Fibroblast of gingiva (primary cell): Measurements from ENCODE around the gene ASB10.

Experiments
- DNase-seq: peaks from one replicate; pipeline ENCODE4 v3.0.0-alpha.2; 2011; ENCODE audit warnings: low read depth

The ASB10 gene

DNA sequence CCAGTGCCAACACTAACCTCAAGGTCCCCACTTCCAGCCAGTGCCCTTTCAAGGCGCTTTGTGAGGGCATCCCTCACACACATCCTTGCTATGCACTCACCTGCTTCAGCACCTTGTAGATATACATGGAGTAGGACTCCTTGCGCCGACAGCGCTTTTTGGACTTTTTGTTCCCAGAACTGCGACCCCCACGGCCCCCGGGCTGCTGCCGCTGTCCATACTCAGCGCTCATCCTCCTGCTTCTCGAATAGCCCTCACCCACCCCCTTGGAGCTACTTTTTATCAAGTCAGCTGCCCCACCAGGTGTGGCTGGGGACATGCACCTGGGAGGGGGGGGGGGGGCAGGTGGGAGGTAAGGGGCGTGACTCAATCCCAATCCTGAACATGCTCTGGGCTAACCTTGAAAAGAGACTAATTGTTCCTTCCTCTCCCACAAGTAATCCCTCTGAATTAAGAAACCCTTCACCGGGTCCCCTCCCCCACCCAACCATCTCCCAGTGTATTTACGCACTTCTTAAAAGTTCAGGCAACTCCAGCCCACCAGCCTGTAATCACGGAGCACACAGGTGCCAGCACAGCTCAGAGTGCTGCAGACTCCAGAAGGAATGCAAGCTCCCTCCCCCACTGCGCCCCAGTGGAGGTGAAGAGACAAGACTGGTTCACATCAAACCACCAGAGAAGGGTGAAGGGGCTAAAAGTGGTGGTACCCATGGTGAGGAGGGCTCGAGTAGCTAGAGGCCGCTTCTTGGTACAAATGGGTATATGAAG lies 23.2 kb upstream of the ASB10 start, which contains the start of gene H2BK1:
Gene H2BK1 (minus strand): TSS at position 402 of the 768 bp plus-strand sequence. CDS start 170 bp downstream, at position 232.
- no peak for DNase-seq

DNA sequence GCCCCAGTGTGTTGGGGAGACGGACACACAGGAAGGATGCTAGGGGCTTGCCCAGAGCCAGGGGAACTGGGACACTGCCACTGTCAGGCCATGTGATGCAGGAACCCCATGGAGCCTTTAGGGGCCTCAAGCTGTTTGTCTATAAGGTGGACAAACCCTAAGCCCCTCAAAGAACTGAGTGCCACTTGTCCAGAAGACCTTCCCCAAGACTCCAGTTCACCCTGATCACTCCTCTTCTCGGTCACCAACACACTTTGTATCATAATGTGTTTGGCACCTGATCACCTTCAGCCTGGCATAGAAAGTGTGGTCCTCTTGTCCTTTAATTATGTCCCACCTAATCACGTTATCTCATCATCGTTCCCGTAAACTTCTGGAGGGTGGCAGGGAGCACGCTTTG lies 22.5 kb upstream of the ASB10 start:
- DNase-seq, result no peak

DNA sequence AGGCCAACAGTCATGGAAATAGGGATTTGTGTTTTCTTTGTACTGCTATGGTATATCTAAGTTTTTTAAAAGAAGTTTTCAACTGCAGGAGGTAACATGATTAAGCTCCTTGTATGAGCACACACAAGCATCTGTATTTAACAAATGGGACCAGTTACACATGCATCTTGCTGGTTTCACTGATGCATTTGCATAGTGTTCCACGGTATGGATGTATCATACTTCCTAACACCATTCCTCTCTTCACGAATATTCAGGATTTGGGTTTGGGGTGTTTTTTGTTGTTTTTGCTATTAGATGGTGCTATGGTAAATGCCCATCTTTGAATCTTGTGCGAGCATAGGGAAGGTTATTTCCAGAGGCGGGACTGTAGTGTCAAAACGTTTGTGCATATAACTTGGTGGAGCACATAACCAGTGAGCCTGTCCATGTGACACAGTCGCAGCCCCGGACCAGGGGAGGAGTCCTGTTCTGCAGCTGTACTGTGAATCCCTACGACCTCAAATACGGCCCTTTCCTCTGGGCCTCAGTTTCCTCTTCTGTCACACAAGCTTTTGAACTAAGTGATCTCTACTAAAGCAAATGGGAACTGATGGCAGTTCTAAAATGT lies 21.3 kb upstream of the ASB10 start:
- no peak for DNase-seq

DNA sequence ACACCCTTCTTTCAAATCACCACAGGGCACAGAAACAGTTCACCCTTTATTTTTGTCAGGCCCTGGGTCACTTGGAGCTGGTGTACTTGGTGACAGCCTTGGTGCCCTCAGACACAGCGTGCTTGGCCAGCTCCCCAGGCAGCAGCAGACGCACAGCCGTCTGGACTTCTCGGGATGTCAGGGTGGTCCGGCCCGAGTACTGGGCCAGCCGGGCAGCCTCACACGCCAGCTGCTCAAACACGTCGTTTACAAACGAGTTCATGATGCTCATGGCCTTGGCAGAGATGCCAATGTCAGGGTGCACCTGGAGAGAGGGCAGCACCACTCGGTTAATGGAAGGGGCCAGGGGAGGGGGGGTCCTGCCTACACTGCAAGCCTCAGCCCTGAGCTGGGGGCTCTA lies 20.8 kb upstream of the ASB10 start:
- no peak for DNase-seq

DNA sequence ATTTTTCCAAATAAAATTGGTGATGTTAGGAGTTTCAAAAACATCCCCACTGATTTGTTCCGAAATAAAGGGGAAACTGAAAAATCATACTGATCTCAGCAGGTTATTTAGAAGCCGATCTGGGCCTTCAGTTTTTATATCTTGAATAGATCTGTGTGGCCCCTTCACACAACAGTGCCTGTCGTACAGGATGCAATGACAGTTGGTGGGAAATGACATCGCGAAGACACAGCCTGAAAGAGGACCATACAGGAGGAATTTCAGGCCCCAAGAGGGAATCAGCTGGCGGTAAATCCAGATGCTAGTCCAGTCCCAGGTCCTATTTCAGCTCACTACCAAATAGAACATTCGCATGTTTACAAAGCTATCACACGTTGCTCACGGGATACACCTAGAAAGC lies 20.3 kb upstream of the ASB10 start:
- DNase-seq, result no peak

DNA sequence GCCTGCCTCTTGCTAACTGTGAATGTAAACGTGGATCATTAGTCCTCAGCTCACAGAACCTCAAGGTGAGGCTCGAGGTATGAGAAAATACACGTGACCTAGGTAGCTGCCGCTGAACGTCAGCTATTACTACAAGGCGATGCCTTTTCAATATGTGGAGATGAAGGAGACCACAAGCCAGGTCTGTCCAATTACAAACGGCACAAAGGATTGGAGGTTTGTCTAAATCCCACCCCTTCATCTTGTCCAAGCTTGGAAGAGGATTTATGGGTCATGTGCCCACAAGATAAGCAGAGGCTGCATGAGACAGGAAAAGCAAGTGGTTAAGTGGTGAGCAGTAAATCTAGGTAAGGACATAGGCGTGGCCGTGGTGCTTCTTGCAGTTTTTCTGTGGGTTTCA lies 19.9 kb upstream of the ASB10 start:
- DNase-seq, result no peak

DNA sequence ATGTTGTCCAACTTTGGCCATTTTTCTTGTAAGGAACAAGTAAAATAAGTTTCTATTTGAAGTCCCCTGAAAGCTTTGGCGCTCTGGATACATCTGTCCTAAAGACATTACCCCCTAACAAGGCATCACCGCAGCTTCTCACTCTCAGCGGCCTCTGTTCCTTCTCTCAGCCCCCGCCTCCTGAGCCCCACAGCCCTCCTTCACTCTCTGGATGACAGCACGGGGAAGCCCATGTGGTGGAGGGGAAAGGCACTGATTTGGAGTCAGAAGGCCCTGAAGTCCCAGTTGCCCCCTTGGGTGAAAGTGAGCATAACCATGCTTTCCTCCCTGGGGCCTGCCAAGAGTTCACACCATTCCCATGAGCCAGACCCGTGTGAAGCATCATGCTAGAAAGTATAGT lies 18.7 kb upstream of the ASB10 start:
- no peak for DNase-seq

DNA sequence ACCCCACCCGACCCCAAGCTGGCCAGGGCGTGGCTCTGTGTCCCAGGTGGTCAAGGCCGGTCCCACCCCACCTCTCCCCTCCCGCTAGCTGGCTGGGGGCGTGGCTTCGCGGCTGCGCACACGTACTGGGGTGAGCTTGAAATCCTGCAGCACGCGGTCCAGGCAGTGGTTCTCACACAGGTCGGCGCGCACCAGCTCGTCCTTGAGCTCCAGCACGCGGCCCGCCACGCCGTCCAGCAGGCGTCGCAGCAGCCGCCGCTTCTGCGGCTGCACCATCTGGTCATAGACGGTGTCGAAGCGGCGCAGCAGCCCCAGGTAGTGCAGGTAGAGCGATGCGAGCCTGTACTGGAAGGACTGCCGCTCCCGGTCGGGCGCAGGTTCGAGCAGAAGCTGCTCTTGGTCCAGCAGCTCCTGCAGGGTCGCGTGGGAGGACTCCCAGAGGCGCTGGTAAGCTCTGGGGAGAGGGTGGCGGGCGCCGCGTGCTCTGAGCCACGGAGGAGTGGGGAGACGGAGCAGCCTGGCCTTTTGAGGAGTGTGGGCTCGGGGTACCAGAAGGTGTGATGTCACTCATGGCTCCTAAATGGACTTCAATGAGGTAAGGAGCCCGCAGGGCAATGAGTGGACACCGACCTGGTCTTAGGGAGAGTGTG lies 17.5 kb upstream of the ASB10 start:
- DNase-seq, result no peak

DNA sequence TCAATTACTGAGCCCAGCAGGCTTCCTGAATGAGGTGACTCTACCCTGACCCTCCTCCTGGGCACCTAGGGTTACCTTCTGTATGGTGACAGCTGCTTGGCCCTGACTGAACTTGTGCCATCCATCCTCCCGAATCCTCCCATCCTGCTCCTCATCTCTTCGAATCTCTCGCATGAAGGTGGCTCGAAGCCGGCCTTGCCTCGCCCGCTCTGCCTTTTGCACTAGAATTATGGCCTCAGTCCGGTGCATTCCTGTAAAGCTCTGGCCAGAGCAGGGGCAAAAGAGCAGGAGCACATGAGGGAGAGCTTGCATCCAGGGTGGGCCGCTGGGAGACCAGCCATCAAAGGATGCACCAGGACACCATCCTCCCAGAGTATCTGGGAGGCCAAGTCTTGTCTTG lies 15.8 kb upstream of the ASB10 start:
- DNase-seq, result no peak

DNA sequence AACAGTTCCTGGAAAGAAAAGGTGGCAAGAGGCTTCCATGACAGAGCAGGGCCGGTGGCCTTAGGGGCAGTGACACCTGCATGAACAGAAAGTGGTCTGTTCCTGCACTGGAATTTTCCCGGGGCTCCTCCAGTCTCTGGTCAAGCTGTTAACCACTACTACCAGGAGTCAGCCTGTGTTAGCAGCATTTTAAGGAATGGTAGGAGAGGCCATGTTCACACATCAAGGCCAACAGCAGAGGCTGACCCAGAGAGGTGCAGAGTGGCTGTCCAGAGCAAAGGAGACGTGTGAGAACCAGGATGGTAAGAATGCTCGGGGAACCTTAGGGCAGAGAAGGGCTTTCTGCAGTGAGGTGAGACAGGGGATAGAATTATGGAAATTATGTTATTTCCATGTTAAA lies 14.7 kb upstream of the ASB10 start:
- no peak for DNase-seq

DNA sequence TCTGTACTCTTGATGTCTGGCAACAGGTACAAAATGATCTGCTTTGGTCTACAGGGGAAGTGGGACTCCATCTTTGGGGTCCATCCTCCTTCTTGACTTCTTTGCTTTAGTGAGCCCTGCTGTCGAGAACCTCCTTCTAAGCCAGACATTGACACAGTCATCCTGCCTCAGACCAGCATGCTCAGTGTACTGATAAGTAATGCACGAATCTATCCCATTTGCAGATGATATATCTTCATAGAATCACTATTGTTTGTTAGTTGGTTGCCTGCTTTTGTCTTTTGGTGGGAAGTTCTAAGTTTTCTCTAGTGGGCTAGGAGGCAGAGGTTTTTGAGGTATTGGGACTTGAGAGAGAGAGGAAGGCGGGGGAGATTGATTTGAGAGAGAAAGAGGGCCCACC lies 14.3 kb upstream of the ASB10 start:
- no peak for DNase-seq

DNA sequence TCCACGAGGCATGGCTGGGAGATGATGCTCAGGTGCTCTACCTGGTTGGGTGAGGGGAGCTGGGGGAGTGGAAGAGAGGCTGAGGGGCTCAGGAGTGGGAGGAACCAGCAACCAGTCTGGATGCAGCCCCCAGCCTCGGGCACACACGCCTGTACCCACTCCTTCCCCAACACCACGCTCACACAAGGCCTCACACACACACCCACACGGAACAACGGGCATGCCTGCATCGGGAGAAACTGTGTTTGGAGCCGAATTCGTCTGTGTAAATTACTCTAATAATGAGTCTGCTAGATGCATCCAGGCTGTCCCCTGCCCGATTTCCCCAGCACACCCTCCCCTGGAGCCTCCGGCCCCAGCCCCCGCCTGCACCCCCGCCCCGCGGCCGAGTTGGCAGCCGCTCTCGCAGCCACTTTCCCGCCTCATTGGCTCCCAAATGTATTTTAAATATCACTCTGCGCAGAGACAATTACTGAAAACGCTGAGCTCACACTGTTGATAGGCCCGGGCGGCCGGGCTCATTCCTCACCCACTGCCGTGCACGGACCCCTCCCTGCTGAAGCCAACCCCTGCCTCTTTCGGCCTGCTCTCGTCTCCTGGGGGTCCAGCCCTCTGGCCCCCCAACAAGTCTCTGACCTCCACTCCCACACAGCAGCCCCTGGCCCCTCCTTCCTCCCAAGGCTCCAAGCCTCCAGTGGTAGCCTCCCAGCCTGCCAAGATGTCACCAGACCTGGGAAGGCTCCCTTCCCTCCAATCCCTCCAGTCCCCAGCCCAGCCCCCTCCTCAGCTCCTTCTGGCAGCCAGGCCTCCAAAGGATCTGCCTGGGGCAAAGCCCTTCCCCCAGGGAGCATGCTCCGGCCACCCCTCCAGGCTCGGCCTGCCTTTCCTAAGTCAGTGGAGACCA lies 12.1 kb upstream of the ASB10 start:
- no peak for DNase-seq

DNA sequence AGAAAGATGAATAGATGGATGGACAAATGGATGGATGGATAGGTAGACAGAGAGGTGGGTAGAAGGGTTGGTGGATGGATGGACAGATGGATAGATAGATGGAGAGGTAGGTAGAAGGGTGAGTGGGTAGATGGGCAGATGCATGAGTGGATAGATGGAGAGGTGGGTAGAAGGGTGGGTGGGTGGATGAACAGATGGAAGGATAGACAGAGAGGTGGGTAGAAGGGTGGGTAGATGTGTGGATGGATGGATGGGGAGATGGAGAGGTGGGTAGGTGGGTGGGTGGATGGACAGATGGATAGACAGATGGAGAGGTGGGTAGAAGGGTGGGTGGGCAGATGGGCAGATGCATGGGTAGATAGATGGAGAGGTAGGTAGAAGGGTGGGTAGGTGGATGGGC lies 10.9 kb upstream of the ASB10 start:
- DNase-seq, result no peak

DNA sequence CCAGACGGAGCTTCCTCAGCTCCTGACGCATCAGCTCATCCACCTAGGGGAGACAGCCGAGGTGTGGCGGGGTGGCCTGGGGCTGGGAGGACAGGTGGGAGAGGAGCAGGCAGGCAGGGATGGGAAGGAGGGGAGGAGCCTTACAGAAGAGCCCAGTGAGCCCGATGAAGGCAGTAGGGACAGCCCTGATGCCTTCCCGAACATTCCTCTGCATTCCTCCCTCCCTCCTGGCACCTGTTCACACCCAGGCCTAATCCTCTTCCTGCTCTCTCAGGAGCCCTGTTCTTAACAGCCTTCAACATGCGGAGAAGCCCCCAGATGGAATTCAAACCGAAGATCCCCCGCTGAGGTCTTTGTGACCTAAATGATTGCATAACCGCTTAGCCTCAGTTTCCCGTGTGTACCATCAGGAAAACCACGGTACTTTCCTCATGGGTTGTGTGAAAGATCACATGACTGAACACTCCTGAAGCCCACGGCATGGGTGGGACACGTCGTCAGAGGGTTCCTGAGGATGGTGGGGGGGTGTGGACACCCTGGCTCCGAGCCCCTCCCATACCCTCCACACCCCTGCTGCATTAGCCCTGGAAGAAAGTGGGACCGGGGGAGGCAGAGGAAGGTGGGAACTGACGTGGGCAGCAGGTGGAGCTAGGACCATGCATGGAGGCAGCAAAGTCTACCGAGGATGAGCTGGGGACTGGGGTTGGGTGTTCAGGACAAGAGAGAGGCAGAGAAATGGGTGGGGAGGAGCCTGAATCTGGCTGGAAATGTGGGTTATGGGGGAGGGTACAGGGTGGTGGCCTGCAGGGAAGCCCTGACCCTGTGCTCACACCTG lies 8.8 kb upstream of the ASB10 start:
- no peak for DNase-seq

DNA sequence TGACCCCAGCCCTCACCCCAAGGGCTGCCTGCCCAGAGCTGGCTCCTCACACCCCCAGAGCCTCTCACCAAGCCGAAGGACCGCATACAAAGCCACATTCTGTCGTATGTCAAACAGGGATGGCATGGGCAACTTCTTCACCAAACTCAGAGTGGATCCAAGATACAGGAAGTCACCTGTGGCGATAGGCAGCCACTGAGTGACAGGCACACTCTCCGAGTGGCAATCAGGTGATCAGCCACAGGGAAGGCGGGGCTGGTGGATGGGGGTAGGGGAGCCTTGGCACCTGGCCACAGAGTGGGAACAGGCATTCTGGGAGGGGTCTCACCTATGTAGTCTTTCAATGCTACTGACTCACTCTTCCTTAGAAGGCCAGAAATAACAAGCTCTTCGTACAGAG lies 7.1 kb upstream of the ASB10 start:
- DNase-seq, result no peak

DNA sequence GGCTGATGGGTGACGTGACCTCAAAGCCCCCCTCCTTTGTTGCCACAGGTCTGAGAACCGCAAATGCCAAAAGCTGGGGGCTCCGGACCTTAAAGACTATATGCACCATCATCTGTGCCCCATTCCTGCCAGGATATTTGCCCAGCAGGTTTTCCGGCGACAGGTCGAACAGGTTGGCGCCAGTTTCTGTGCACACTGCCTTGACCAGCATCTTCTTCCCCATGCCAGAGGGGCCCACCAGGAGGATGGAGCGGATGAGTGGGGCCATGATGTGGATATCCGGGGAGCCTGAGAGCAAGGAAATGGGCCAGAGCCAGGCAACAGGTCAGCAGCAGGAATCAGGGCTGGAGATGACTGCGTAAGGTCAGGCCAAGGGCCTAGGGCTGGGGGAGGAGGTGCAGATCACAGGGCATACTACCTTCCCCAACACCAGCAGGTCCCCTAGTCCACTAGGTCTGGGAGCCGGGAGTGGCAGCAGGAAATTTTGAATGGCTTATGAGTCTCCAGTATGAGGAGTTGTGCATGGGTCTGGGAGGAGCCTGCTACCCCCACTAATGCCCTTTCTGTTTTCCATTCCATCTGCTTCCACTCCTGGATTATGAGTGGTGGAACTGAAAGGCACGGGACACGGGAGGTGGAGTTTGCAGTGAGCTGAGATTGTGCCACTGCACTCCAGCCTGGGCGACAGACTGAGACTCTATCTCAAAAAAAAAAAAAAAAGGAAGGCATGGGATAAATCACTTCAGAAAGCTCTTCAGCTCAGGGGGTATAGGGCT lies 6.3 kb upstream of the ASB10 start:
- DNase-seq, result no peak

DNA sequence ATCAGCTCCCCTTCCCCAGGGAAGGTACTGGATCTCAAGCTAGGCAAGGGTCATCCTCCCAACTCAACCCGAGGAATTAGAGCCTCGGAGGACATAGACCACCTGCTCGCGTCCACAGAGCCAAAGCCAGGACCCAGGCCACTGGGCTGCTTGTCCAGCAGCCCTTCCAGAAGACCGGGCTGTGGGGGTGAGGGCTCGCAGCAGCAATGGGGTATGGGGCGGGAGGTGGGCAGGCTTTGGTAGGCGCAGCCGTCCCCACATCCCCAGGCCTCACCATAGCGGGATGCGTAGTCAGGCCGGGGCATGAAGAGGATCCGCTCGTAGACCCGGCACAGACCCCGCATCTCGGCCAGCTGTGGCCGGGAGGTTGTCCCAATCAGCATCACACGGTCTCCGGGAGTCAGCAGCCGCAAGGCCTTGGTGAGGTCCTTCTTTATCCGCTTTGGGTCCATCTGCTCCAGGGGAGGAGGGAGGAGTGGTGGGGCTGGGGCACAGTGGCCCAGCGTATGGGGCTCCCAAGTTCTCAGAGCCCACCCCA lies 5.0 kb upstream of the ASB10 start:
- no peak for DNase-seq

DNA sequence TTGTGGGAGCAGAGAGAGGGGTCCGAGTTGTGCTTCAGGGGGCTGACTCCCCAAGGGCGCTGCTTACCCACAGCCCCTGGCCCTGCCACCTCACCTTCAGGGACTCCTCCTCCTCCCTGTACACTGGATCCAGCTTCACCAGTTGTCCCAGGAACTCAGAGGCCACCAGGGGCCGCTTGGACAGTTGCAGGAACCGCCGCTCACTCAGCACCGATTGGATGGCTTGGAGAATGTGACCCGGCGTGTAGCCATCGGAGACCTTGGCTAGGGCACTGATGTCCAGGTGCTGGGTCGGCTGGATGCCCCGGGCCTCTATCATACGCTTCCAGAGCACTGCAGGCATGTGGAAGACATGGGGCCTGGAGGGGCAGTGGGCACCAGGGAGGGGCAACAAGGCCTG lies 4.5 kb upstream of the ASB10 start:
- DNase-seq, result no peak

DNA sequence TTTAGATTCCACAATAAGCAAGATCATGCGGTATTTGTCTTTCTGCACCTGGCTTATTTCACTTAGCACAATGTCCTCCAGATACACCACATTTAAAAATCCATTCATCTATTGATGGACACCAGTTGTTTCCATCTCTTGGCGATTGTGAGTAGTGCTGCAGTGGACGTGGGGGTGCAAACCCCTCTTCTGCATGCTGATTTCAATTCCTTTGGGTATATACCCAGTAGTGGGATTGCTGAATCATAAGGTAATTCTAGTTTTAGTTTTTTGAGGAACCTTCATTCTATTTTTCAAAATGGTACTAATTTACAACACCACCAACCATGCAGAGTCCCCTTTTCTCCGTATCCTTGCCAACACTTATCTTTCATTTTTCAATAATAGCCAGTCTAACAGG lies 2.0 kb upstream of the ASB10 start:
- DNase-seq, result no peak

DNA sequence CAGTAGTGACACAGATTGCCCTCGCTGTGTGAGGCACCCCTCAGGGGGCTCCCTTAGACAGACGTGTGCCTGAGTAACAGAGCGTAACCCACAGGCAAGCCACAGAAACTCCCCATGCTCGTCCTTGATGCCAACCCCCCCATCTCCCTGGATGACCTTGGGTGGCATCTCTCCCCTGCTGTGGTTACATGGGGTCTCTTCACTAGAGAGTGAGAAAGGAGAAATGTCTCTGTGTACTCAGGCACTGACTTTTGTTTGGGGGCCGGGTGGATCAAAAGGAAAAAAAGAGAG lies 1.1 kb upstream of the ASB10 start:
- DNase-seq, result no peak
